GM21360 (cell line): ENCODE data around the gene SDC4.

Experiments
- ATAC-seq: cut with Tn5 transposase; IDR thresholded peaks from one replicate; pipeline ENCODE4 v1.9.1; 2021; ENCODE audit warnings: mild to moderate bottlenecking, moderate library complexity; ENCODE audit not compliant: unreplicated experiment

Gene SDC4

GRCh38 chr20:45347936-45348778, at the start of gene SDC4:
SDC4 (minus strand) TSS chr20:45348424; CDS start chr20:45348384, 40 bp downstream.
- ATAC-seq: no peak

- ATAC-seq: no peak
Measured at GRCh38 chr20:45395114-45395415, 46.8 kb upstream of the SDC4 start.

- ATAC-seq: no peak
Measured at GRCh38 chr20:45394221-45395113, 46.2 kb upstream of the SDC4 start.

GRCh38 chr20:45392733-45393132, 44.5 kb upstream of the SDC4 start:
- ATAC-seq: no peak

- ATAC-seq: no peak
Measured at GRCh38 chr20:45391559-45391958, 43.3 kb upstream of the SDC4 start.

- no peak for ATAC-seq
Measured at GRCh38 chr20:45390931-45391330, 42.7 kb upstream of the SDC4 start.

GRCh38 chr20:45387274-45387673, 39.0 kb upstream of the SDC4 start:
- no peak for ATAC-seq

GRCh38 chr20:45378191-45378590, 30.0 kb upstream of the SDC4 start, which contains the start of gene TP53TG5:
TP53TG5 (minus strand) TSS chr20:45378325; CDS start chr20:45378236, 89 bp downstream.
- ATAC-seq: no peak

- ATAC-seq: no peak
Measured at GRCh38 chr20:45377269-45377668, 29.0 kb upstream of the SDC4 start.

- ATAC-seq: no peak
Measured at GRCh38 chr20:45374966-45375365, 26.7 kb upstream of the SDC4 start.

GRCh38 chr20:45374101-45374467, 25.9 kb upstream of the SDC4 start:
- no peak for ATAC-seq

GRCh38 chr20:45373353-45374100, 25.3 kb upstream of the SDC4 start:
- peak; percentile 65 for ATAC-seq

GRCh38 chr20:45372646-45373352, 24.6 kb upstream of the SDC4 start:
- no peak for ATAC-seq

- no peak for ATAC-seq
Measured at GRCh38 chr20:45372241-45372640, 24.0 kb upstream of the SDC4 start.

- no peak for ATAC-seq
Measured at GRCh38 chr20:45370571-45371160, 22.4 kb upstream of the SDC4 start.

GRCh38 chr20:45368221-45368980, 20.2 kb upstream of the SDC4 start:
- peak; percentile 77 for ATAC-seq

- ATAC-seq: no peak
Measured at GRCh38 chr20:45367126-45367525, 18.9 kb upstream of the SDC4 start.

- no peak for ATAC-seq
Measured at GRCh38 chr20:45366631-45367030, 18.4 kb upstream of the SDC4 start.

GRCh38 chr20:45366192-45366591, 18.0 kb upstream of the SDC4 start:
- ATAC-seq: no peak
